K562 (cell line): ENCODE data around the gene CHD2. TPM values are rescaled to one million over a fixed set of nuclear protein-coding genes. Genes with fewer than 3 reads are reported as not detected.

Experiments
- NFATC3 ChIP-seq: fragments of 450-650 bp; IDR thresholded peaks from 2 replicates; pipeline ENCODE4 v1.6.1; 2017; ENCODE audit warnings: mild to moderate bottlenecking
- RHOXF2B ChIP-seq: fragments of 250-450 bp; sonication (Bioruptor Pico); conservative IDR thresholded peaks from 2 replicates; pipeline ENCODE4 v1.5.1; 2021
- ZNF407 ChIP-seq: fragments of 450-650 bp; IDR thresholded peaks from 2 replicates; pipeline ENCODE4 v1.6.1; 2016; ENCODE audit warnings: low read depth
- ZNF76 ChIP-seq: fragments of 250-450 bp; sonication (Bioruptor Pico); IDR thresholded peaks from 2 replicates; pipeline ENCODE4 v1.4.0; 2020; ENCODE audit warnings: mild to moderate bottlenecking, moderate library complexity, borderline replicate concordance
- polyA plus RNA-seq, 8 experiments: library from polyadenylated mRNA; depleted of rRNA in 4 of 8; stranded (reverse) in 5 of 8; unstranded in 3 of 8; fragments of >200 nt; fragmentation: Nextera tagmentation in 2 of 8; fragmentation: Illumina TruSeq in 1 of 8; extraction: Ambion mirVana in 2 of 8; extraction: Trizol in 1 of 8; gene quantifications; 2 replicates each; pipeline versions ENCODE4 v1.2.1 to v1.2.3, GENCODE V29; 2011 to 2014; ENCODE audit warnings: inconsistent platforms in 1 of 8, missing spikeins in 1 of 8
- total RNA-seq, 7 experiments: library from RNA; depleted of rRNA in 6 of 7; stranded (reverse); fragments of >200 nt in 6 of 7; fragmentation: Illumina TruSeq in 2 of 7; extraction: Trizol in 2 of 7; gene quantifications; 2 replicates each; pipeline versions ENCODE4 v1.2.1 to v1.2.3, GENCODE V29; 2011 to 2021; ENCODE audit warnings: low replicate concordance in 1 of 7

Gene CHD2
- total and polyA plus RNA-seq, 9 of the 15 experiments (the other 6 are each of a cell fraction or from before 2014, with no cell fraction given) = 38.9 to 70.8 (median 56.2) TPM

- TF ChIP-seq ZNF407 (no peak), RHOXF2B (CRISPR knock-in tag) (no peak), ZNF76 (CRISPR knock-in tag) (no peak), NFATC3 (no peak)
Measured at GRCh38 chr15:92936693-92937092, 36.6 kb downstream of the CHD2 start (continued).
